Measurements from ENCODE around the gene CANT1. TPM values are rescaled to one million over a fixed set of nuclear protein-coding genes. Genes with fewer than 3 reads are reported as not detected.

The CANT1 gene
- total and polyA plus RNA-seq, 2 of the 13 experiments (the other 11 are each of a cell fraction or from before 2014, with no cell fraction given), result 34.1 to 42.1 TPM

DNA sequence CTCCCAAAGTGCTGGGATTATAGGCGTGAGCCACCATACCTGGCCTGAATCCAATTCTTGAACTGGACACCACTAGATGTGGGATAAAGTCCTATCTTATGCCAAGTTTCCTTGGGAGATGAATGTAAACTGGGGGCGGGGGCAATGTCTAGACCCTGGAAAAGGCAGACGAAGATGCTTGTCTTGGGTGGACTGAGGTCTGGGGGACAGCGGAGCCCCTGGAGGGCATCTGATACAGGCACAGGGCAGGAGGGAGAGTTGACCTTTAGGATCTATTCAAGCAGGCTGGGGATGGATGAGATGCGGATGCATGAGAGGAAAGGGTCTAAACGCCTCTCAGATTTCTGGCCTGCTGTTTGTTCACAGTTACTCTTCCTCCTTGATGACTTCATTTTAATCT, 26.1 kb upstream of the CANT1 start (continued):
- no peak for TF ChIP-seq ZNF75D (CRISPR knock-in tag; IDR thresholded peaks at IDR 0.05; ENCODE audit: borderline replicate concordance)
- TF ChIP-seq RAD21 (CRISPR knock-in tag; IDR thresholded peaks at IDR 0.05), result no peak
- TF ChIP-seq HOXA5 (CRISPR knock-in tag; IDR thresholded peaks at IDR 0.05), result no peak
- no peak for TF ChIP-seq BCL6 (CRISPR knock-in tag; IDR thresholded peaks at IDR 0.05)

DNA sequence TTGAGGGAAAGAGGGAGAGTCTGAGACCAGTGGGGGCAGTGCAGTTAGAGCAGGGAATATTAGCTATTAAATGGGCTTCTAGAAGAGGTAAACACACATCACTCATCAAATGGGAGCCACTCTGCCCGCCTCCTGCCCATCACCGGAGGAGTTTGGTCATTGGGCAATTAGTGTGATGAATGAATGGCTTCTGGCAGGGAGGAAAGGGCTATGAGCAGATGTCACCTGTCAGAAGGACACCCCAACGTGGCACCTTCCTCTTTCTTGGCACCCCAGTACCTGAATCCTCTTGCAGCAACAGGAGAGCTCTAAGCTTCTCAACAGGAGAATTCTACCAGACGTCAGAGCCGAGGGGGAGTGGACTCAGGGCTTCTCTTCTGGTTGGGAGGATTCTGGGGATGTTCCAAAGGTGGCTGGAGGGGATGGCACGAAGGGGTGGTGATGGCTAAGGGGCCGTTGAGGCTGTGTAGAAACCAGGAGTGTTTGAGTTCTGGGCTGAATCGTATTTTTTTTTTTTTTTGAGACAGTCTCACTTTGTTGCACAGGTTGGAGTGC, 25.4 kb upstream of the CANT1 start:
- H3K4me1 ChIP-seq (ENCODE audit: insufficient read depth, low read length), result peaks cover 28% of the 10 kb centered on the region
- no peak overlapping the region for H3K27ac ChIP-seq (ENCODE audit: extremely low read length, insufficient read depth, low read length)
- intact Hi-C loops (cut with micrococcal nuclease; ENCODE audit: unreplicated experiment), result no loop called here
- no peaks in the 10 kb centered on the region for H4K20me1 ChIP-seq (ENCODE audit: insufficient read depth, low read length)
- H3K9me3 ChIP-seq (ENCODE audit: low read length), result no peaks in the 10 kb centered on the region
- no peaks in the 10 kb centered on the region for H3K79me2 ChIP-seq (ENCODE audit: insufficient read depth, low read length)
- TF ChIP-seq SIX4 (CRISPR knock-in tag; IDR thresholded peaks at IDR 0.05) (no peak), KLF15 (CRISPR knock-in tag; IDR thresholded peaks at IDR 0.05; ENCODE audit: borderline replicate concordance) (no peak), MATR3 (CRISPR knock-in tag; IDR thresholded peaks at IDR 0.05) (no peak), ZNF883 (CRISPR knock-in tag; IDR thresholded peaks at IDR 0.05; ENCODE audit: not compliant biosample characterization) (no peak), ZNF629 (CRISPR knock-in tag; conservative IDR thresholded peaks at IDR 0.05) (no peak), ZNF333 (CRISPR knock-in tag; IDR thresholded peaks at IDR 0.05; ENCODE audit: borderline replicate concordance) (no peak), ZBTB1 (CRISPR knock-in tag; IDR thresholded peaks at IDR 0.05; ENCODE audit: borderline replicate concordance) (no peak), NFKB2 (CRISPR knock-in tag; IDR thresholded peaks at IDR 0.05; ENCODE audit: borderline replicate concordance) (no peak)
- TF ChIP-seq, protein P1, sequence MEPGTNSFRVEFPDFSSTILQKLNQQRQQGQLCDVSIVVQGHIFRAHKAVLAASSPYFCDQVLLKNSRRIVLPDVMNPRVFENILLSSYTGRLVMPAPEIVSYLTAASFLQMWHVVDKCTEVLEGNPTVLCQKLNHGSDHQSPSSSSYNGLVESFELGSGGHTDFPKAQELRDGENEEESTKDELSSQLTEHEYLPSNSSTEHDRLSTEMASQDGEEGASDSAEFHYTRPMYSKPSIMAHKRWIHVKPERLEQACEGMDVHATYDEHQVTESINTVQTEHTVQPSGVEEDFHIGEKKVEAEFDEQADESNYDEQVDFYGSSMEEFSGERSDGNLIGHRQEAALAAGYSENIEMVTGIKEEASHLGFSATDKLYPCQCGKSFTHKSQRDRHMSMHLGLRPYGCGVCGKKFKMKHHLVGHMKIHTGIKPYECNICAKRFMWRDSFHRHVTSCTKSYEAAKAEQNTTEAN (CRISPR knock-in tag; conservative IDR thresholded peaks at IDR 0.05), result no peak
- CTCF ChIA-PET (ENCODE audit: low intra/inter-chr PET ratio, low total read pairs), result no interaction called here
- in situ Hi-C loops (cut with HindIII; ENCODE audit: extremely low pct_ligation_motif_present, low pct_unique_long_range_greater_than_20kb), result no loop called here
- BruUV-seq (replicated peaks), result no TSS peak
- ATAC-seq (no peak), FAIRE-seq (no peak), DNase-seq (ENCODE audit: low spot score) (no peak)
- no peak overlapping the region for H2AFZ ChIP-seq (ENCODE audit: low read length)
- no peak overlapping the region for H3K4me3 ChIP-seq (replicated peaks in 1 of 3; ENCODE audit: insufficient read depth in 1 of 3, low read depth in 2 of 3, low read length in 3 of 3)
- POLR2A ChIA-PET, result interaction anchor here (8.8 kb wide), 1 partner anchor 8 kb away, joined by 127 read pairs; no protein-coding TSS in a partner anchor
- WGBS (ENCODE audit: low lambda C conversion rate), result 29% methylated on average over 8 of the region's 8 CpGs
- no peaks in the 10 kb centered on the region for H3K36me3 ChIP-seq (replicated peaks in 1 of 2; ENCODE audit: control insufficient read depth in 1 of 2, insufficient read depth in 2 of 2, low read length in 2 of 2)
- no peak overlapping the region for H3K9ac ChIP-seq (ENCODE audit: insufficient read depth, low read depth, low read length)
- no peak overlapping the region for H3K4me2 ChIP-seq (ENCODE audit: low read depth, low read length)
- peaks cover 10 to 50% of the 10 kb centered on the region in 2 experiments; a peak in 4 of 5 replicates for H3K27me3 ChIP-seq (ENCODE audit: control insufficient read depth in 1 of 2, insufficient read depth in 2 of 2, low read length in 2 of 2)
